CD4-positive, alpha-beta T cell treated with Interleukin-21 for 1 hour (primary cell): Measurements from ENCODE around the gene THRB.

ENCODE experiments used
- DNase-seq: peaks from one replicate; pipeline ENCODE4 v3.0.0-alpha.2; 2020

THRB gene

GRCh38 chr3:24343084-24343783, 151.4 kb downstream of the THRB start:
- DNase-seq, result no peak

DNA sequence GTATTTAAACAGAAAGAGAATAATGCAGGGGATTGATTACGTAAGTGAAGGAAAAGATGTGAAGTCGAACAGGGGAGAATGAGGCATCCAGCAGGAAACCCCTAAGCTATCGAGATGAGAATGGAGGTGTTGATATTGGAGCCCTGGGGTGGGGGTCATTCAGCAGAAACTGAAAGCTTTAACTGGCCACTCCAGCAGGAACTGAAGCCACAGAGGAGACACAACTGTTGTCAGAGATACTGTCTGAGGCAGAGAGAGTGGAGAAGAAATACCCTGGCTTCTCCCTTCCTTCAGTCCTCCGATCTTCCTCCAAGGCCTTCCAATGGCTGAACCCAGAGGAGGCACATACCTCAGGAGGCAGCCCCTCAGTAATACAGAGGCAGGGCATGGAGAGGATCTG, 152.4 kb downstream of the THRB start:
- DNase-seq, result no peak

GRCh38 chr3:24341668-24342067, 153.0 kb downstream of the THRB start:
- DNase-seq, result no peak

- no peak for DNase-seq
These were observed 153.7 kb downstream of the THRB start for GRCh38 chr3:24340966-24341365.

GRCh38 chr3:24340161-24340560, 154.5 kb downstream of the THRB start:
- DNase-seq, result no peak

GRCh38 chr3:24339266-24339825, 155.3 kb downstream of the THRB start:
- DNase-seq, result no peak

DNA sequence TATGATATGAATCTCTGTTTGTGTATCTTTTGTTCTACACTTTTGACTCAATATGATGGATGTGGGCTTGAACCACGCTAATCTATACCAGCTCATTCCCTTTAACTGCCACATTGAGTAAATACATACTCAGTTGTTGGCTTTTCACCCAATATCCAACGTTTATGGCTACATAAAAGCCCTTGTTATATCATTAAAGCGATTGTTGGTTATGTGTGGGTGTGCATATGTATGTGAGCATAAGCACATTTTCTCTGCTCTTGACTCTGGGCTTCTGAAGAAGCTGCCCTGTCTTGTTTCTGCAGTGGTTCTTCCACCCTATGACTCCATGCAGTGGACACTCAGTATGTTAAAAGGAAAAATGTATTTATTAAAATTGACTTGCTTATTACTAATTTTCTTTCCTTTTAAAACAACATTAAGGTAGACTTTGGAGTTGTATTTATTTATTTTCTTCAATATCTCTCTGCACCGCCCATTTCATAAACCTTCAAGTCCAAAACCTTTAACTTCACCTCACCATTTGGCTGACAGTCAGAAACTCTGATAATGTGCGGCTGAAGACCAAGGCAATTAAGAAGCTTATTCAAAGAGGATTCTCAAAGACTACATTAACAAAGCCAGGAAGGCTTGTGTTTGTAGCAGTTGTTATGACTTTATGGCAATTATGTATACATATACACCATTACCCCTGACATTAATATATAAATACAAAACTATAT, 156.1 kb downstream of the THRB start:
- no peak for DNase-seq

DNA sequence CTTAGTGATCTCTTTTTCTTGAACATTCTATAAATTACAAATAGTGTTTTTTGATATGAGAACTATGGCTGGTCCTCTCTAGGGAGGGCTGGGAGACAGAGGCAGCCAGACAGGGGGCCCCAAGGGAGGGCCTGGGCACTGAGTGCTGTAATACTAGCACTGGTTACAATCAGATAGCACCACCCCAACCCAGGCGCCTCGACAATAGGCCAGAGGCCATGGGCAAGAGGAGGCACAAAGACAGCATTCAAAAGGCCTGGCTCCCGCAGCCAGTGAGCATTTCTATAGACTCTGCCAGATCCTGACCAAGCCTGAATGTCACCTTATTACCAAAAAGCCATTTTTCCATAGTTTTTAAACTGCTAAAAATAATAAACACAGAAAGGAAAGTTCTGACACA, 158.5 kb downstream of the THRB start:
- DNase-seq, result no peak

DNA sequence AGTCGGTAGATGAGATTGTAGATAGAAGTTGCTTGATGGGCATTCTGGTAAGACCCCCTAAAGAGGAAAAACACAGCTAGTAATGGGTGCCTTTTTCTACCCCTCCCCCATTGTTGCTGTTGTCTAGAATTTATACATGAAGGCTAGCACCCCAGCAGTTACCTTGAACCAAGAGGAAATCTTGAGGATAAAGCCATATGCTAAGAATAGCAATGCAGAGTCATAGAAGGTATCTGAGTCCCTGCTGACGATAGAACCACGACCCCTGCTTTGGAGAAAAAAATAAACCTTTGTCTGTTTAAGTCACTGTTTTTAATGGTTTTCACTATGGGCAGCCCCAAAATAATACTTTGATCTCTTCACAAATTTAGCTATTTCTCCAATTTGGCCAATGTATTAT, 162.6 kb downstream of the THRB start:
- no peak for DNase-seq

GRCh38 chr3:24323272-24323671, 171.4 kb downstream of the THRB start:
- DNase-seq, result no peak

DNA sequence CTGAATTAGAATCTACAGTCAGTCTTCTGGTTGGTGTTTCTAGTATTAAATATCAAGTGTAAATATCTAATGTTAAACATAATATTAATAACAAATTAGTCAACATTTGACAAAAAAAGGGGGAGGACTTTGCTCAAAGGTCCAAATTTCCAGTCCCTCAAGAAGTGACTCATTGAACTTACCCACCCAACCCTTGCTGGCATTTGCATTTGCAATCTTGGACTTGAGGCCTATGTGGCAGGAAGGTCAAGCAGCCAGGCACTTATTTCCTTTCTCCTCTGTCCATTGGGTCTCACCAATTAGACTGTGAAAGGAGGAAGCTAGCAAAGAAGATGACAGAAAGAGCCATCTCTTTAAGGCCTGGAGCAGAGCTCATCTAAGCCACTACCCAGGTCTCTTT, 174.0 kb downstream of the THRB start:
- DNase-seq, result no peak

DNA sequence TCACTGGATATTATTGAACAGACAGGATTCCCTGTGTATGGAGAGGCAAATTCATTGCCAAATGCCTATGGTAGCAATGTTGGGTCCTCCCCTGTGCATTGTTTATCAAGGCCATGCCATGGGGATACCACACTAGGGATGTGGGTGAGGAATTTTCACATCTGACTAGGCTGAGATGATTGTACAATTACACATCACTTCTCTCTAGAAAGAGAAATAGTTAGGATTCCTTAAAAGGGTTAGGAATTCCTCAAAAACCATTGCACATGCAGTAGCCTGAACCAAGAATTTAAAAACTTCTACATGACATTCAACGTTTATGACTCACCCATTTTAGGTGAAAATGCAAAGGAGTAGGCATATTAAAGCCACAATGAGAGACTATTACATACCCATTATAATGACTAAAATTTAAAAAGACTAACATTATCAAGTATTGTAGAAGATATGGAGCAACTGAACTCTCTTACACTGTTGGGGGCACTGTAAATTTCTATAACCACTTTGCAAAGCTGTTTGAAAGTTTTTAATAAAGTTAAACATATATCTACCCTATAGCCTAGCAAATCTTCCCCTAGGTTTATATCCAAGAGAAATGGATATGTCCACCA, 175.9 kb downstream of the THRB start:
- no peak for DNase-seq

- no peak for DNase-seq
These were observed 177.7 kb downstream of the THRB start for GRCh38 chr3:24316887-24317383.

DNA sequence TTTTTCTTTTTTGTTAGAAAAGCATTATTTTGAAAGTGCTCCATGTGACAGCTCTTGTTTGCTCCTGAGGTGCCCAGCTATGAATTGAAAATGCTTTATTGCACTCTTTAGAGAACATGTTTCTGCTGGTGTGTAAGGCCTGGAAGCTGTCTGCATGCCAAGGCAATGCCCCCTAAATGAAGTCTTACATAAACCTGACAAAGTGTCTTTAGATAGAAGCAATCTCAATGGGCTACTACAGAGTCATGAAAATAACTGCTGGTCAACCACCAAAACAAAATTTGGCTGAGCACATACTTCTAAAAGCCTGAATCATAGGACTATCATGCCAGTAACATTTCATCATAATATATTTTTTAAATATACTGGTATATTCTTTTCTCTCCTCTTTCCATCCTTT, 178.7 kb downstream of the THRB start:
- no peak for DNase-seq

- DNase-seq, result no peak
These were observed 179.3 kb downstream of the THRB start for GRCh38 chr3:24315356-24315755.

DNA sequence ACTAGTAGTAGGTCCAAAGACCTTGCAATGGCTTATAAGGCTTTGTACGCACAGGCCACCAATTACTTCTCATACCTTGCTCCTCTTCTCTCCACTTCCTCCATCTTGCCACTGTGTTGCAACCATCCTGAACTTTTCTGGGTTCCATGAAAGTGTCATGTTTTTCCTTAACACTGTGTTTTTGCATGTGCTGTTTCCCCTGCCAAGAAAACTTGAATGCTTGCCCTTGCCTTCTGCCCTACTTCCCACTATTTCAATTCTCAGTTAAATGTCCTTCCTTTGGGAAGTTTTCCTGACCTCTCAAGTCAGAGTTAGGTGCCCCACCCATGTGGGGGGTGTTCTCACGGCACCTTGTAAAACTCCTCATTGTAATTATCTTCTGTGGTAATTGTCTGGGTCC, 182.8 kb downstream of the THRB start:
- DNase-seq, result no peak

DNA sequence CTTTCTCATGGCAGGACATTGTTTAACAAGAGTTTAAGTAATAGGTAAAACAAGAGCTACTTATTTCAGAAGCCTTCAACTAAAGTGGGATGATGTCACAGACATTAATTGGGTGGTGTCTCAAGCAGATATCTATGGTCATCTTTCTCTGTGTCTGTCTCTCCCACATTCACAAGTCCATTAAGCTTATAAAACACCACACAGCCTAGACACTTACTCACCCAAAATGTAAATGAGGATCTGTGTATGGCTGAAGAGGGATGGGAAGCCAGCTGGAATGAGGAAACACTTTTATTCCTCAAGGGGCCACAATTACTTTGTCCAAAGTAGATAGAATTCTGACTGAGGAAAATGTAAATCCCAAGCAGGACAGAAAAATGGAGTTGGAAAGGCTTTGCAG, 183.8 kb downstream of the THRB start:
- DNase-seq, result no peak

GRCh38 chr3:24306518-24306917, 188.1 kb downstream of the THRB start:
- DNase-seq, result no peak

DNA sequence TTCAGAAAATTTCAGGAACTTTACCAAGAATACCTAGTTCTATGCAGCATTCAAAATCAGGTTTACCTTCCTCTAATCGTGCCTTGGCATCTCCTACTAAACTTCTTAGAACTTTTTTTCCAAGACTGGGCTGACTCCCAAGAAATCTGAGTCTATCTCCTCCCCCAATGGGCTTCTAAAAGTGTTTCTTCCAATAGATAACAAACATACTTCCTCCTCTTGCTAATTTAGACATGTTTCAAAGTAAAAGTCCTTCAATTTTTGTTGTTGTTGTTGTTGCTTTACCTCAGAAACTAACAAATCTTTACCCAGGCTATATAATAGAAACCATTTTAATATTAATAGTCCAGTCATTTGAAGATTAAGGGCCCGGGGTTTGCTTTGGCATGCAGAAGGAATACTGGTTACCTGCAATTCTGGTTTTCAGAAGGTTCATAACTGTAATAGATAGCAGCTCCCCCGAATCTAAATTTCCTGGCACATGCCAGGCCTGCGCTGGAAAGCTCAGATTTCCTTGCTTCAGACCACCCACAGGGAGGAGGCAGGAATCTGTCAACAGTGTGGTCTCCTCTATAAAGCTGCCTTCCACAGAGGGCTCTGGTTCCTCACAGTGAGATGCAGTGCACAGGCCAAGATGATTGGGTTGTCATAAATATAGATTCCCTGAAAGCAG, 188.7 kb downstream of the THRB start:
- DNase-seq, result no peak

- DNase-seq, result no peak
These were observed 191.4 kb downstream of the THRB start for GRCh38 chr3:24303057-24303754.

DNA sequence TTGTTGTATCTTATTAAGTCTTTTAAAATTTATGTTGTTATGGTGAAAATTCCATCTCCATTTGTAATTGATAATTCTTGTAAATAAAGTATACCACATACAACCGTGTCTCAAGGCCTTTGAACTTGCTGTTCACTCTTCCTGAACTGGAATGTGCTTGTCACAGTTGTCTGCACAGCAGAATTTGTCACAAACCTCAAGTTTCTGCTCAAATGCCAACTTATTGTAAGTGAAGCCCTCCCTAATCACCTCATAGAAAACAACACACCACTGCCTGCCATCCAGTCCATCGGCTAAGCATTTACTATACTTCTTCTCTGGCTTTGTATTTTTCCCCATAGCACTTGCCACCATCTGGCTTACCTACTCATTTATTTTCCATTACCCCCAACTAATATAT, 192.3 kb downstream of the THRB start:
- no peak for DNase-seq

DNA sequence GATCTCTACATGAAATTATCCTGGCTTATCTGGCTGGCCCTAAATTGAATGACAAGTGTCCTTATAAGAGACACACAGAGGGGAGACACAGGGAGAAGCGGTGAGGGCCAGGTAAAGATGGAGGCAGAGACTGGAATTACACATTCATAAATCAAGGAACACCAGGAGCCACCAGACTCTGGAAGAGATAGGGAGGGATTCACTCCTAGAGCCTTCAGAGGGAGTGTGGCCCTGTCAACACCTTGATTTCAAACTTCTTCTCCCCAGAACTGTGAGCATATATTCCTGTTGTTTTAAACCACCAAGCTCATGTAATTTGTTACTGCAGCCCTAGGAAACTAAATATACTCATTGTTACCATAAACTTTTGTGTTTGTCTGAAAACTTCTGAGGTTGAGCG, 193.7 kb downstream of the THRB start:
- no peak for DNase-seq
